Measurements from ENCODE around the gene POLR2E. TPM values are rescaled to one million over a fixed set of nuclear protein-coding genes. Genes with fewer than 3 reads are reported as not detected.

The POLR2E gene
- total and polyA plus RNA-seq, 2 experiments from 2014 or later = 172 to 336 TPM

DNA sequence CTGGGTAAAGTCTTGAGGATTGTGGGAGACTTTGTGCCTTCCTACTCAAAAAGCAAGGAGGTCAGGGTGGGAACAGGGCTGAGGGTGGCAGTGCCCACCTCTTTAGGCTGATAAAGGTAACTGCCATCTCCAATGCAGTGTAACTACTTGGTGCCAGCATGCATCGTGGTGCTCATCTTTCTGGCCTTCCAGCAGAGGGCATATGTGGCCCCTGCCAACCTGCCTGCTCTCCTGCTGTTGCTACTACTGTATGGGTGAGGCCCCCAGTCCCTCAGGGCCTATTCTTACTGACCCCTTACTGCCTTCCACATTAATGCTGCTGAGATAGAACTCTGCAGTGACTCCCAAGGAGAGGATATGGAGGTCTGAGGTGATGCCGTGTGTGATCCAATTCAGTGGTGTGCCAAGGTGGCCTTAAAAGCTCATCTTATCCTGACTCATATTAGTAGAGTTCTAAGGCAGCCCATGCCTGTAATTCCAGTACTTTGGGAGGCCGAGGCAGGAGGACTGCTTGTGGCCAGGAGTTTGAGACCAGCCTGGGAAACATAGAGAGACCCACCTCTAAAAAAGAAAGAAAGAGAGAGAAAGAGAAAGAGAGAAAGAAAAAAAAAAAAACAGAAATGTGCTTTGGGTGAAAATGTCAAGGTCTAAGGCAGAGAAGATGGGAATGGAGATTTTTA is 37.9 kb downstream of the POLR2E start:
- no peaks in the 10 kb centered on the region for H3K9me3 ChIP-seq (ENCODE audit: low read depth)
- H4K20me1 ChIP-seq (ENCODE audit: insufficient read depth) = no peaks in the 10 kb centered on the region
- WGBS, 2 experiments (ENCODE audit: low coverage in 1 of 2, low lambda C conversion rate in 2 of 2, missing lambda C conversion rate in 2 of 2) = 14 to 19% methylated on average over 3 of the region's 3 CpGs
- no peak overlapping the region for H3K4me3 ChIP-seq
- H3K4me2 ChIP-seq (ENCODE audit: unreplicated experiment) = no peak overlapping the region
- no peaks in the 10 kb centered on the region for H3K79me2 ChIP-seq (ENCODE audit: insufficient read depth)
- H3K9me2 ChIP-seq (ENCODE audit: insufficient read depth) = no peaks in the 10 kb centered on the region
- no peak overlapping the region for H3K9ac ChIP-seq
- H3K4me1 ChIP-seq (ENCODE audit: insufficient read depth) = no peaks in the 10 kb centered on the region
- no peaks in the 10 kb centered on the region for H3K36me3 ChIP-seq (ENCODE audit: low read depth)
- no peaks in the 10 kb centered on the region for H3F3A ChIP-seq (ENCODE audit: insufficient read depth)
- H3K27ac ChIP-seq = no peak overlapping the region
- peak; percentile 76 for DNase-seq
- no peaks in the 10 kb centered on the region for H3K27me3 ChIP-seq (replicated peaks; ENCODE audit: insufficient read depth)
- in situ Hi-C loops (cut with MboI) = no loop called here
- TF ChIP-seq EZH2phosphoT487 (IDR thresholded peaks at IDR 0.05; ENCODE audit: insufficient read depth, low read depth) (no peak), EZH2 (IDR thresholded peaks at IDR 0.05; ENCODE audit: insufficient read depth, poor library complexity, severe bottlenecking) (no peak)
- H2AFZ ChIP-seq = no peak overlapping the region

DNA sequence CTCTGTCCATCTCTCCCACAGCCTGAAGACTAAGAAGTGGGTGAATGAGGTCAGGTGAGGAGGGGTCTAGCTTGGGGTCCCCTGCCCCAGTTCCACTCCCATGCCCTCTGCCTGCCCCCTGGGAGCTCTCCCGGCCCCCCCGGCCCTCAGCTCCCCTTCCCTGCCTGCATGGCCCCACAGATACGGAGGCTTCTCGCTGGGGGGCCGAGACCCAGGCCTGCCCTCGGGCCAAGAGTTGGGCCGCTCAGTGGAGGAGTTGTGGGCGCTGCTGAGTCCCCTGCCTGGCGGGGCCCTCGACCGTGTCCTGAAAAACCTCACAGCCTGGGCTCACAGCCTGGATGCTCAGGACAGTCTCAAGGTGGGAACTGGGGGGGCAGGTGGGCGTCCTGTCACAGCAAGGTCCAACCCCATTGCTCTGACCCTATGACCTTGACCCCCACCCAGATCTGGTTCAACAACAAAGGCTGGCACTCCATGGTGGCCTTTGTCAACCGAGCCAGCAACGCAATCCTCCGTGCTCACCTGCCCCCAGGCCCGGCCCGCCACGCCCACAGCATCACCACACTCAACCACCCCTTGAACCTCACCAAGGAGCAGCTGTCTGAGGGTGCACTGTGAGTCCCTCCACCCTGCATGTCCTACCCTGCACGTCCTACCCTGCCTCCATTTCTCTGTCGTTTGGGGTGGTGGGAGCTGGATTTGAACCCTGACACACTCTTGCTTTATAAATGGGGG is 39.1 kb downstream of the POLR2E start:
- no peaks in the 10 kb centered on the region for H3K9me3 ChIP-seq (ENCODE audit: low read depth)
- H2AFZ ChIP-seq = no peak overlapping the region
- no peak for DNase-seq
- H3K9ac ChIP-seq = no peak overlapping the region
- H3K27me3 ChIP-seq (replicated peaks; ENCODE audit: insufficient read depth) = no peaks in the 10 kb centered on the region
- H3K9me2 ChIP-seq (ENCODE audit: insufficient read depth) = no peaks in the 10 kb centered on the region
- H3F3A ChIP-seq (ENCODE audit: insufficient read depth) = no peaks in the 10 kb centered on the region
- TF ChIP-seq EZH2phosphoT487 (IDR thresholded peaks at IDR 0.05; ENCODE audit: insufficient read depth, low read depth) (no peak), EZH2 (IDR thresholded peaks at IDR 0.05; ENCODE audit: insufficient read depth, poor library complexity, severe bottlenecking) (no peak)
- H3K4me1 ChIP-seq (ENCODE audit: insufficient read depth) = no peaks in the 10 kb centered on the region
- H3K4me2 ChIP-seq (ENCODE audit: unreplicated experiment) = no peak overlapping the region
- 95% methylated on average over 20 of the region's 20 CpGs for WGBS, 2 experiments (ENCODE audit: low coverage in 1 of 2, low lambda C conversion rate in 2 of 2, missing lambda C conversion rate in 2 of 2)
- H4K20me1 ChIP-seq (ENCODE audit: insufficient read depth) = no peaks in the 10 kb centered on the region
- no peaks in the 10 kb centered on the region for H3K36me3 ChIP-seq (ENCODE audit: low read depth)
- in situ Hi-C loops (cut with MboI) = no loop called here
- H3K27ac ChIP-seq = no peak overlapping the region
- no peak overlapping the region for H3K4me3 ChIP-seq
- H3K79me2 ChIP-seq (ENCODE audit: insufficient read depth) = no peaks in the 10 kb centered on the region

DNA sequence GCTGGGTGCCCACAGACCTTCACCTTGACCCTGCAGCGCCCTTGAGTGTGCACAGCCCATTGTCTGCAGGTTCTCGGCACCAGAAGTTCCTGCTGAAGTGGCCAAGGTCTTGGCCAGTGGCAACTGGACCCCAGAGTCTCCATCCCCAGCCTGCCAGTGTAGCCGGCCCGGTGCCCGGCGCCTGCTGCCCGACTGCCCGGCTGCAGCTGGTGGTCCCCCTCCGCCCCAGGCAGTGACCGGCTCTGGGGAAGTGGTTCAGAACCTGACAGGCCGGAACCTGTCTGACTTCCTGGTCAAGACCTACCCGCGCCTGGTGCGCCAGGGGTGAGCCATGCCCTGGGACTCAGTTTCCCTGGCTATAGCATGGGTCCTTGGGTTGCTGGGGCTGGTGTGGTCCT is 40.1 kb downstream of the POLR2E start:
- Histone ChIP-seq H3K9me3 (ENCODE audit: low read depth) (no peaks in the 10 kb centered on the region), H3K79me2 (ENCODE audit: insufficient read depth) (no peaks in the 10 kb centered on the region), H3K4me3 (no peak overlapping the region), H3K9me2 (ENCODE audit: insufficient read depth) (no peaks in the 10 kb centered on the region), H3K36me3 (ENCODE audit: low read depth) (no peaks in the 10 kb centered on the region), H3F3A (ENCODE audit: insufficient read depth) (no peaks in the 10 kb centered on the region), H4K20me1 (ENCODE audit: insufficient read depth) (no peaks in the 10 kb centered on the region), H3K9ac (no peak overlapping the region), H3K4me2 (ENCODE audit: unreplicated experiment) (no peak overlapping the region), H3K4me1 (ENCODE audit: insufficient read depth) (no peaks in the 10 kb centered on the region), H3K27me3 (replicated peaks; ENCODE audit: insufficient read depth) (no peaks in the 10 kb centered on the region), H3K27ac (no peak overlapping the region), H2AFZ (no peak overlapping the region)
- in situ Hi-C loops (cut with MboI) = no loop called here
- DNase-seq = no peak
- TF ChIP-seq EZH2 (IDR thresholded peaks at IDR 0.05; ENCODE audit: insufficient read depth, poor library complexity, severe bottlenecking) (no peak), EZH2phosphoT487 (IDR thresholded peaks at IDR 0.05; ENCODE audit: insufficient read depth, low read depth) (no peak)
- WGBS, 2 experiments (ENCODE audit: low coverage in 1 of 2, low lambda C conversion rate in 2 of 2, missing lambda C conversion rate in 2 of 2) = 90% methylated on average over 14 of the region's 14 CpGs

DNA sequence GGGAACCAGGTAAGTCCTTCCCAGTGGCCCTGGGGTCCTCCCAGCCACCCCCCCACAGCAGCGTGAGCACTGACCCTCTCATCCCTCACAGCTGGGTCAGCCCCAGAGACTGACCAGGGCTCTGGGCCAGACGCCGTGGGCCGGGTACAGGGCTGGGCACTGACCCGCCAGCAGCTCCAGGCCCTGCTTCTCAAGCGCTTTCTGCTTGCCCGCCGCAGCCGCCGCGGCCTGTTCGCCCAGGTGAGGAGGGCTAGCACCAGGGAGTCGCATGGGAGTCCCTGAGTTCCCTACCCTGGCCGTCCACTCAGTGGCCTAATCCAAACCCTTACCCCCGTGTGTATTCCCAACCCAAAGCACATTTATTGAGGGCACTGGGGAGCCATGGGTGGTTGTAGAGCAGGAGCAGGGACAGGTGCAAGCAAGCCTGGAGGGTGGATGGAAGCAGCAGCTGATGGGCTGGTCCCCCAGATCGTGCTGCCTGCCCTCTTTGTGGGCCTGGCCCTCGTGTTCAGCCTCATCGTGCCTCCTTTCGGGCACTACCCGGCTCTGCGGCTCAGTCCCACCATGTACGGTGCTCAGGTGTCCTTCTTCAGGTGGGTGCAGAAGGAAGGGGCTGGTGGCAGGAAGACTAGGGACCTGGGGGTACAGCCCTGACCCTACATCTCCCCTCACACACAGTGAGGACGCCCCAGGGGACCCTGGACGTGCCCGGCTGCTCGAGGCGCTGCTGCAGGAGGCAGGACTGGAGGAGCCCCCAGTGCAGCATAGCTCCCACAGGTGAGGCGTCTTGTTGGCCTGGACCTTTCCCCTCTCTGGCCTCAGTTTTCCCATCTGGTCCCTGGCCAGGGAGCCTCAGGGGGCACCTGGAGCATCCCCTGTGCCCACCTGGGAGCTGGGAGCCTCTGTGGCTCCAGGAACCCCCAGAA is 40.8 kb downstream of the POLR2E start:
- in situ Hi-C loops (cut with MboI) = no loop called here

More for the DNA sequence above, 40.8 kb downstream of the POLR2E start:
- Histone ChIP-seq H3K36me3 (ENCODE audit: low read depth) (no peaks in the 10 kb centered on the region), H3K9me2 (ENCODE audit: insufficient read depth) (no peaks in the 10 kb centered on the region), H3K79me2 (ENCODE audit: insufficient read depth) (no peaks in the 10 kb centered on the region), H3K27me3 (replicated peaks; ENCODE audit: insufficient read depth) (no peaks in the 10 kb centered on the region), H3F3A (ENCODE audit: insufficient read depth) (no peaks in the 10 kb centered on the region), H3K27ac (no peak overlapping the region), H3K4me2 (ENCODE audit: unreplicated experiment) (no peak overlapping the region), H4K20me1 (ENCODE audit: insufficient read depth) (no peaks in the 10 kb centered on the region), H3K4me1 (ENCODE audit: insufficient read depth) (no peaks in the 10 kb centered on the region), H3K9ac (no peak overlapping the region), H3K4me3 (no peak overlapping the region), H3K9me3 (ENCODE audit: low read depth) (no peaks in the 10 kb centered on the region), H2AFZ (no peak overlapping the region)
- TF ChIP-seq EZH2 (IDR thresholded peaks at IDR 0.05; ENCODE audit: insufficient read depth, poor library complexity, severe bottlenecking) = no peak
- no peak for DNase-seq
- 85 to 88% methylated on average over 27 to 28 of the region's 28 CpGs for WGBS, 2 experiments (ENCODE audit: low coverage in 1 of 2, low lambda C conversion rate in 2 of 2, missing lambda C conversion rate in 2 of 2)
